Activated effector memory CD4-positive, alpha-beta T cell treated with Interleukin-2 at 50 U/mL for 16 hours (primary cell): Measurements from ENCODE around the gene PDIA2.
A peak's percentile ranks its signal among the peaks of the same experiment; 100 is the strongest.
"Not testable (repeated sequence)": the region's sequence is repeated elsewhere in the genome, so short reads cannot be mapped to it uniquely, and the experiment has no call there.

ENCODE experiments used
- DNase-seq: peaks from one replicate; pipeline ENCODE4 v3.0.0-alpha.2; 2020

PDIA2 gene

GRCh38 chr16:283033-283805 lies at the start of gene PDIA2:
TSS of gene PDIA2 (plus strand) at chr16:283164. CDS start at chr16:283170, 6 bp downstream.
- DNase-seq, result no peak

GRCh38 chr16:234468-235305 lies 48.3 kb upstream of the PDIA2 start, which contains the start of gene FAM234A:
TSS of gene FAM234A (plus strand) at chr16:234821. CDS start at chr16:254414, 19,593 bp downstream.
- DNase-seq, result peak; percentile 90

- no peak for DNase-seq
These were observed 43.1 kb upstream of the PDIA2 start for GRCh38 chr16:239948-240277.

- DNase-seq, result no peak
These were observed 42.4 kb upstream of the PDIA2 start for GRCh38 chr16:240559-240958.

- no peak for DNase-seq
These were observed 40.7 kb upstream of the PDIA2 start for GRCh38 chr16:242281-242680.

- no peak for DNase-seq
These were observed 39.6 kb upstream of the PDIA2 start for GRCh38 chr16:243348-243747.

- no peak for DNase-seq
These were observed 37.9 kb upstream of the PDIA2 start for GRCh38 chr16:245105-245504.

- DNase-seq, result no peak
These were observed 35.9 kb upstream of the PDIA2 start for GRCh38 chr16:247027-247426.

GRCh38 chr16:249431-249830 lies 33.5 kb upstream of the PDIA2 start:
- no peak for DNase-seq

GRCh38 chr16:252366-253337 lies 30.3 kb upstream of the PDIA2 start:
- DNase-seq, result peak; percentile 11

- DNase-seq, result no peak
These were observed 29.1 kb upstream of the PDIA2 start for GRCh38 chr16:253833-254232.

- DNase-seq, result no peak
These were observed 28.5 kb upstream of the PDIA2 start for GRCh38 chr16:254461-254860.

GRCh38 chr16:255183-255582 lies 27.8 kb upstream of the PDIA2 start:
- no peak for DNase-seq

GRCh38 chr16:258091-258490 lies 24.9 kb upstream of the PDIA2 start:
- DNase-seq, result not testable (repeated sequence)

- no peak for DNase-seq
These were observed 23.7 kb upstream of the PDIA2 start for GRCh38 chr16:259226-259625.

GRCh38 chr16:259814-260253 lies 23.1 kb upstream of the PDIA2 start:
- DNase-seq, result no peak

- no peak for DNase-seq
These were observed 22.6 kb upstream of the PDIA2 start for GRCh38 chr16:260326-260725.

GRCh38 chr16:261031-261691 lies 21.8 kb upstream of the PDIA2 start:
- no peak for DNase-seq

- no peak for DNase-seq
These were observed 20.7 kb upstream of the PDIA2 start for GRCh38 chr16:262121-262745.

GRCh38 chr16:263182-263774 lies 19.7 kb upstream of the PDIA2 start:
- no peak for DNase-seq

GRCh38 chr16:263944-264343 lies 19.0 kb upstream of the PDIA2 start:
- DNase-seq, result no peak
